T follicular helper cell (primary cell): ENCODE data around the gene NANS.
A peak's percentile ranks its signal among the peaks of the same experiment; 100 is the strongest.
"Not testable (repeated sequence)": the region's sequence is repeated elsewhere in the genome, so short reads cannot be mapped to it uniquely, and the experiment has no call there.

Experiments
- DNase-seq: peaks from one replicate; pipeline ENCODE4 v3.0.0-alpha.2; 2020; ENCODE audit warnings: low read depth

NANS gene

GRCh38 chr9:98100456-98100855, 43.9 kb downstream of the NANS start:
- no peak for DNase-seq

- no peak for DNase-seq
Observed at GRCh38 chr9:98101416-98101815, 44.9 kb downstream of the NANS start.

GRCh38 chr9:98101868-98102273, 45.3 kb downstream of the NANS start:
- DNase-seq, result peak; percentile 76

GRCh38 chr9:98104445-98104881, 47.9 kb downstream of the NANS start:
- DNase-seq, result no peak

GRCh38 chr9:98105006-98105405, 48.5 kb downstream of the NANS start:
- DNase-seq, result no peak

- no peak for DNase-seq
Observed at GRCh38 chr9:98107926-98108325, 51.4 kb downstream of the NANS start.

- no peak for DNase-seq
Observed at GRCh38 chr9:98108531-98109031, 52.0 kb downstream of the NANS start.

GRCh38 chr9:98109052-98109451, 52.5 kb downstream of the NANS start:
- DNase-seq, result no peak

GRCh38 chr9:98117097-98117496, 60.6 kb downstream of the NANS start:
- not testable (repeated sequence) for DNase-seq

GRCh38 chr9:98117984-98118639, 61.6 kb downstream of the NANS start:
- peak; percentile 26 for DNase-seq

- peak; percentile 32 for DNase-seq
Observed at GRCh38 chr9:98118640-98119601, 62.4 kb downstream of the NANS start, which contains the start of gene TRIM14. TRIM14 (minus strand) TSS chr9:98119222; CDS start chr9:98119188, 34 bp downstream.

- no peak for DNase-seq
Observed at GRCh38 chr9:98120476-98120875, 63.9 kb downstream of the NANS start.

GRCh38 chr9:98121058-98121457, 64.5 kb downstream of the NANS start:
- DNase-seq, result no peak

GRCh38 chr9:98124091-98124490, 67.6 kb downstream of the NANS start:
- DNase-seq, result not testable (repeated sequence)

- no peak for DNase-seq
Observed at GRCh38 chr9:98124637-98125426, 68.3 kb downstream of the NANS start.

- DNase-seq, result no peak
Observed at GRCh38 chr9:98127226-98127625, 70.7 kb downstream of the NANS start.

GRCh38 chr9:98128316-98128715, 71.8 kb downstream of the NANS start:
- no peak for DNase-seq

- DNase-seq, result no peak
Observed at GRCh38 chr9:98129451-98129881, 72.9 kb downstream of the NANS start.

GRCh38 chr9:98130060-98130459, 73.5 kb downstream of the NANS start:
- DNase-seq, result not testable (repeated sequence)

GRCh38 chr9:98130576-98131228, 74.2 kb downstream of the NANS start:
- no peak for DNase-seq

GRCh38 chr9:98132158-98132557, 75.6 kb downstream of the NANS start:
- DNase-seq, result no peak
